ENCODE measurements around the gene PPM1A.

- TF ChIP-seq POLR2A (IDR thresholded peaks at IDR 0.05; ENCODE audit: low read length), result no peak
- TF ChIP-seq GATA1 (IDR thresholded peaks at IDR 0.05; ENCODE audit: low read depth, low read length), result no peak
These were observed 90.5 kb downstream of the PPM1A start for GRCh38 chr14:60339571-60339970.
